MM.1S (cell line): ENCODE data around the gene TTC7B.

Experiments
- DNase-seq: peaks from one replicate; pipeline ENCODE4 v3.0.0-alpha.2; 2015
- H2AFZ ChIP-seq: fragments of 300-600 bp; sonication (generic); 2 replicates; pipeline ENCODE4 v1.6.0; 2016; ENCODE audit warnings: antibody characterized with exemption, low read length
- H3F3A ChIP-seq: fragments of 300-600 bp; sonication (generic); 2 replicates; pipeline ENCODE4 v1.6.1; 2016; ENCODE audit warnings: mild to moderate bottlenecking, antibody characterized with exemption, low read length, moderate library complexity, mixed read lengths; ENCODE audit not compliant: insufficient read depth
- H3K27ac ChIP-seq: fragments of 300-600 bp; sonication (generic); 2 replicates; pipeline ENCODE4 v1.5.1; 2016; ENCODE audit warnings: mild to moderate bottlenecking, low read length
- H3K27me3 ChIP-seq: fragments of 300-600 bp; sonication (generic); replicated peaks from 2 replicates; pipeline ENCODE4 v1.6.0; 2016; ENCODE audit warnings: low read length; ENCODE audit not compliant: insufficient read depth
- H3K36me3 ChIP-seq: fragments of 300-600 bp; sonication (generic); replicated peaks from 2 replicates; pipeline ENCODE4 v1.6.1; 2016; ENCODE audit warnings: mild to moderate bottlenecking, low read length, mixed read lengths; ENCODE audit not compliant: insufficient read depth
- H3K4me1 ChIP-seq: fragments of 300-600 bp; sonication (generic); 2 replicates; pipeline ENCODE4 v1.6.1; 2016; ENCODE audit warnings: low read length, mixed read lengths
- H3K4me2 ChIP-seq: fragments of 300-600 bp; sonication (generic); 2 replicates; pipeline ENCODE4 v1.6.0; 2016; ENCODE audit warnings: low read depth, low read length
- H3K4me3 ChIP-seq: fragments of 300-600 bp; sonication (generic); 2 replicates; pipeline ENCODE4 v1.5.1; 2016; ENCODE audit warnings: low read length, mixed read lengths
- H3K79me2 ChIP-seq: fragments of 300-600 bp; sonication (generic); 2 replicates; pipeline ENCODE4 v1.6.1; 2016; ENCODE audit warnings: mixed run types, low read length, mixed read lengths
- H3K9ac ChIP-seq: fragments of 300-600 bp; sonication (generic); 2 replicates; pipeline ENCODE4 v1.6.1; 2016; ENCODE audit warnings: low read length, mixed read lengths
- H3K9me2 ChIP-seq: fragments of 300-600 bp; sonication (generic); replicated peaks from 2 replicates; pipeline ENCODE4 v1.6.1; 2016; ENCODE audit warnings: mild to moderate bottlenecking, low read length, mixed read lengths; ENCODE audit not compliant: insufficient read depth
- H3K9me3 ChIP-seq: fragments of 300-600 bp; sonication (generic); replicated peaks from 2 replicates; pipeline ENCODE4 v1.6.1; 2016; ENCODE audit warnings: mild to moderate bottlenecking, low read length, mixed read lengths; ENCODE audit not compliant: insufficient read depth
- H4K20me1 ChIP-seq: fragments of 300-600 bp; sonication (generic); 2 replicates; pipeline ENCODE4 v1.6.1; 2016; ENCODE audit warnings: mild to moderate bottlenecking, low read length, moderate library complexity, mixed read lengths; ENCODE audit not compliant: insufficient read depth
- EZH2 ChIP-seq: fragments of 300-600 bp; sonication (generic); optimal IDR thresholded peaks from 2 replicates; pipeline ENCODE3; 2017; ENCODE audit warnings: low read depth, mild to moderate bottlenecking, antibody characterized with exemption, low read length, mixed read lengths
- EZH2phosphoT487 ChIP-seq: fragments of 300-600 bp; sonication (generic); IDR thresholded peaks from 2 replicates; pipeline ENCODE4 v1.6.1; 2018; ENCODE audit warnings: antibody characterized with exemption, low read length
- TF ChIP-seq, protein P1 (sequence below): fragments of 300-600 bp; sonication (generic); IDR thresholded peaks from 2 replicates; pipeline ENCODE4 v1.5.1; 2016; ENCODE audit warnings: antibody characterized with exemption, low read length, mixed read lengths

The TTC7B gene

DNA sequence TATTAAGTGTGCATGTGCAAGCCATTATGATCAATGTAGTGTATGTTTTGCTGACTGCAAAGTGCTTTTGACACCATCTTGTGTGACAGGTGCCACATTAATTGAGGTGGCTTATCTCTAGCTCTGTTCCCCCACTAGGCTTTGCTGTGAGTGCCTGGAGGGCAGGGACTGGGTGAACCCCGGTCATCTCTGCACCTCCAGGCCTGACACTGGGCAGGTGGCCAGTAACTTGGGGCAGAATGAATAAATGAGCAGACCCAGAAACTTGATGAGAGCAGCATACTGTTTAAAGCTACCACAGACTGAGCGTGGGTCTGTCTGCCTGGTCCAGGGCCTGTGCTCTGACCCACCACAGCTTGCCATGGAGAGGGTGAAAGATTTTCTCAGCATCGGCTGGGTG, 267.8 kb downstream of the TTC7B start:
- no peaks in the 10 kb centered on the region for H3K9me3 ChIP-seq
- H3K9ac ChIP-seq = no peak overlapping the region
- H3K4me3 ChIP-seq = no peak overlapping the region
- H2AFZ ChIP-seq = no peak overlapping the region
- H3K79me2 ChIP-seq = no peaks in the 10 kb centered on the region
- H3K9me2 ChIP-seq = no peaks in the 10 kb centered on the region
- DNase-seq = no peak
- H3K36me3 ChIP-seq = no peaks in the 10 kb centered on the region
- no peak overlapping the region for H3K4me2 ChIP-seq
- H3K27me3 ChIP-seq = no peaks in the 10 kb centered on the region
- TF ChIP-seq EZH2 (no peak), EZH2phosphoT487 (no peak)
- TF ChIP-seq, protein P1, sequence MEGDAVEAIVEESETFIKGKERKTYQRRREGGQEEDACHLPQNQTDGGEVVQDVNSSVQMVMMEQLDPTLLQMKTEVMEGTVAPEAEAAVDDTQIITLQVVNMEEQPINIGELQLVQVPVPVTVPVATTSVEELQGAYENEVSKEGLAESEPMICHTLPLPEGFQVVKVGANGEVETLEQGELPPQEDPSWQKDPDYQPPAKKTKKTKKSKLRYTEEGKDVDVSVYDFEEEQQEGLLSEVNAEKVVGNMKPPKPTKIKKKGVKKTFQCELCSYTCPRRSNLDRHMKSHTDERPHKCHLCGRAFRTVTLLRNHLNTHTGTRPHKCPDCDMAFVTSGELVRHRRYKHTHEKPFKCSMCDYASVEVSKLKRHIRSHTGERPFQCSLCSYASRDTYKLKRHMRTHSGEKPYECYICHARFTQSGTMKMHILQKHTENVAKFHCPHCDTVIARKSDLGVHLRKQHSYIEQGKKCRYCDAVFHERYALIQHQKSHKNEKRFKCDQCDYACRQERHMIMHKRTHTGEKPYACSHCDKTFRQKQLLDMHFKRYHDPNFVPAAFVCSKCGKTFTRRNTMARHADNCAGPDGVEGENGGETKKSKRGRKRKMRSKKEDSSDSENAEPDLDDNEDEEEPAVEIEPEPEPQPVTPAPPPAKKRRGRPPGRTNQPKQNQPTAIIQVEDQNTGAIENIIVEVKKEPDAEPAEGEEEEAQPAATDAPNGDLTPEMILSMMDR = no peak
- no peaks in the 10 kb centered on the region for H3F3A ChIP-seq
- no peak overlapping the region for H3K27ac ChIP-seq
- H4K20me1 ChIP-seq = no peaks in the 10 kb centered on the region
- no peaks in the 10 kb centered on the region for H3K4me1 ChIP-seq

DNA sequence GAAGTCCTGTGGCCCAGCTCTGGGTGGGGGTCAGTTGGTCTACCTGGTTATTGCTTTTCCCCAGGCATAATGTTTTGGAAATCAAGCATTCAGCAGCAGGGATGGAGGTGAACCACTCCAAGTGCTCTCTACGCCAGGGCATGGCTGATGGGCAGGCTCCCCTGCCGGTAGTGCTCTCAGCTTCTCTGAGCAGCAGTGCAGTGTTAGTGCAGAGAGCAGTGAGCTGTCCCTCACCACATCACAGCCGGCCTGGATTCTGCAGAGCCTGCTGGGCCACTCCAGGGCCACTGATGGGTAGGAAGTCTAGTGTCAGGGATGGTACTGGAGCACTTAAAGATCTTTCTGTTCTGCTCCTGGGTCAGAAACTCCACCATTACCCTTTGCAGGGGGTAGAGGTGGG, 268.3 kb downstream of the TTC7B start:
- Histone ChIP-seq H3K79me2 (no peaks in the 10 kb centered on the region), H3K9me2 (no peaks in the 10 kb centered on the region), H4K20me1 (no peaks in the 10 kb centered on the region), H3K9ac (no peak overlapping the region), H3K27me3 (no peaks in the 10 kb centered on the region), H3K4me2 (no peak overlapping the region), H3F3A (no peaks in the 10 kb centered on the region), H2AFZ (no peak overlapping the region), H3K9me3 (no peaks in the 10 kb centered on the region), H3K4me1 (no peaks in the 10 kb centered on the region), H3K27ac (no peak overlapping the region), H3K36me3 (no peaks in the 10 kb centered on the region), H3K4me3 (no peak overlapping the region)
- TF ChIP-seq EZH2phosphoT487 (no peak), EZH2 (no peak)
- TF ChIP-seq, protein P1 = no peak
- DNase-seq = no peak

DNA sequence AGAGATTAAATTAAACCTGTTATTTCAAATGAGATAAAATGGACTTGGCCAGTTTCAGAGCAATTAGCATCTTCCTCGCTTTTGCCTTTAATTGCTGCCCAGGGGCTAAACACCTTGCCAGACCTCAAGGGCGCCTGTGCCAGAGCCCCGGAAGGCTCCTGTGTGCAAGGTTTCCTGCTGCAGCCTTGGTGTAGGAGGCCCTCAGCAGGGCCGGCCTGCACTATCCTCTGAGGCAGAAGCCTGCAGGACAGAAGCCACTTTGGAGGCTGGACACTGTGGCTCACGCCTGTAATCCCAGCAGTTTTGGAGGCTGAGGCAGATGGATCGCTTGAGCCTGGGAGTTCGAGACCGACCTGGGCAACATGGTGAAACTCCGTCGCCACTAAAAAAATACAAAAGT, 269.0 kb downstream of the TTC7B start:
- H3K79me2 ChIP-seq = no peaks in the 10 kb centered on the region
- DNase-seq = no peak
- H2AFZ ChIP-seq = no peak overlapping the region
- no peaks in the 10 kb centered on the region for H3K9me3 ChIP-seq
- H3K4me1 ChIP-seq = no peaks in the 10 kb centered on the region
- no peaks in the 10 kb centered on the region for H3F3A ChIP-seq
- H3K27me3 ChIP-seq = no peaks in the 10 kb centered on the region
- no peak overlapping the region for H3K9ac ChIP-seq
- H4K20me1 ChIP-seq = no peaks in the 10 kb centered on the region
- H3K4me3 ChIP-seq = no peak overlapping the region
- H3K27ac ChIP-seq = no peak overlapping the region
- H3K4me2 ChIP-seq = no peak overlapping the region
- TF ChIP-seq, protein P1 = no peak
- no peak for TF ChIP-seq EZH2phosphoT487
- TF ChIP-seq EZH2 = no peak
- H3K9me2 ChIP-seq = no peaks in the 10 kb centered on the region
- H3K36me3 ChIP-seq = no peaks in the 10 kb centered on the region
